MCF 10A (cell line): ENCODE data around the gene FAM156A. TPM values are rescaled to one million over a fixed set of nuclear protein-coding genes. Genes with fewer than 3 reads are reported as not detected.

ENCODE experiments used
- total RNA-seq: library from RNA; stranded (reverse); gene quantifications from 2 replicates; pipeline ENCODE4 v1.2.3, GENCODE V29; 2022

Gene FAM156A
- total RNA-seq, 1 experiment from 2014 or later, result 19.3 TPM

Other genes with a start within 250 kb of the FAM156A start
- not detected in 2 replicates for gene SSX2B, start 207.3 kb downstream of the FAM156A start, total RNA-seq
- not detected in 2 replicates for gene SPANXN5, start 161.1 kb downstream of the FAM156A start, total RNA-seq
- not detected in 2 replicates for gene XAGE5, start 147.2 kb downstream of the FAM156A start, total RNA-seq
- not detected in 2 replicates for gene XAGE3, start 90.4 kb downstream of the FAM156A start, total RNA-seq
- 13.3 and 16.5 TPM in 2 replicates for gene FAM156B, start 61.2 kb downstream of the FAM156A start, total RNA-seq
- 1.3 TPM in 2 replicates for gene GPR173, start 90.3 kb upstream of the FAM156A start, total RNA-seq
- gene TSPYL2, start 123.8 kb upstream of the FAM156A start, total RNA-seq, result 39.3 and 41.6 TPM in 2 replicates
- 3.4 and 6.3 TPM in 2 replicates for gene KANTR, start 135.6 kb upstream of the FAM156A start, total RNA-seq